ENCODE results near the gene FBXO27.

Gene FBXO27

DNA sequence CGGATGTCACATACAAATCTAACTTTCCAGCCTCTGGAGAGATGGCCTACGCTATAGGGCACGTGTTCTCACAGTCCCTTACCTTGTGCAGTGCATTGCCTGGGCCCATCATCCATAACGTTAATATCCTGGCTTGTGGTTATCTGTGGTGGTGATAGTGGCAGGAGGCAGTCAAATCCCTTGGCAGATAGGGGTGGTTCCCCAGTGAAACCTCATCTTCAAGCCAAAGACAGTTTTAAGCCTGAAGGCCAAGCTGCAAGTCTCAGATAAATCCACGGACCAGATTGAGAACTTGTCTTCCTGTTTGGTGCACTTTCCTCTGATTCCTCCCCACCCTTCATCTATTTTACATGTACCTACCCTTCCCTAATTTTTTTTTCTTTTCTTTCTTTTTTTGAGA, 52.5 kb downstream of the FBXO27 start:
- H3K4me3 ChIP-seq (ENCODE audit: low read depth, low read length), result no peak overlapping the region
- TF ChIP-seq CTCF (IDR thresholded peaks at IDR 0.05; ENCODE audit: insufficient read depth, low read depth, low read length, missing control alignments), result no peak
- no peak for DNase-seq (ENCODE audit: low read depth)

DNA sequence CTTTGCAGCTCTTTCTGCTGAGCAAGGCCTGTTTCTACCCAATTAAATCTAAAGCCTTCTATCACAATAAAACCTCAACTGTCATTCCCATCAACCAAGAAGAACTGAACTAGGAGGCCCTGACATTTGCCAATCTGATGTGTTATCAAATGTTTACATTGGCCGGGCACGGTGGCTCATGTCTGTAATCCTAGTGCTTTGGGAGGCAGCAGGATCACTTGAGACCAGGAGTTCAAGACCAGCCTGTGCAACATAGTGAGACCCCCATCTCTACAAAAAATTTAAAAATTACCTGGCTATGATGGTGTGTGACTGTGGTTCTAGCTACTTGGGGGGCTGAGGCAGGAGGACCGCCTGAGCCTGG, 54.0 kb downstream of the FBXO27 start:
- DNase-seq (ENCODE audit: low read depth), result no peak
- TF ChIP-seq CTCF (IDR thresholded peaks at IDR 0.05; ENCODE audit: insufficient read depth, low read depth, low read length, missing control alignments), result no peak
- H3K4me3 ChIP-seq (ENCODE audit: low read depth, low read length), result no peak overlapping the region

DNA sequence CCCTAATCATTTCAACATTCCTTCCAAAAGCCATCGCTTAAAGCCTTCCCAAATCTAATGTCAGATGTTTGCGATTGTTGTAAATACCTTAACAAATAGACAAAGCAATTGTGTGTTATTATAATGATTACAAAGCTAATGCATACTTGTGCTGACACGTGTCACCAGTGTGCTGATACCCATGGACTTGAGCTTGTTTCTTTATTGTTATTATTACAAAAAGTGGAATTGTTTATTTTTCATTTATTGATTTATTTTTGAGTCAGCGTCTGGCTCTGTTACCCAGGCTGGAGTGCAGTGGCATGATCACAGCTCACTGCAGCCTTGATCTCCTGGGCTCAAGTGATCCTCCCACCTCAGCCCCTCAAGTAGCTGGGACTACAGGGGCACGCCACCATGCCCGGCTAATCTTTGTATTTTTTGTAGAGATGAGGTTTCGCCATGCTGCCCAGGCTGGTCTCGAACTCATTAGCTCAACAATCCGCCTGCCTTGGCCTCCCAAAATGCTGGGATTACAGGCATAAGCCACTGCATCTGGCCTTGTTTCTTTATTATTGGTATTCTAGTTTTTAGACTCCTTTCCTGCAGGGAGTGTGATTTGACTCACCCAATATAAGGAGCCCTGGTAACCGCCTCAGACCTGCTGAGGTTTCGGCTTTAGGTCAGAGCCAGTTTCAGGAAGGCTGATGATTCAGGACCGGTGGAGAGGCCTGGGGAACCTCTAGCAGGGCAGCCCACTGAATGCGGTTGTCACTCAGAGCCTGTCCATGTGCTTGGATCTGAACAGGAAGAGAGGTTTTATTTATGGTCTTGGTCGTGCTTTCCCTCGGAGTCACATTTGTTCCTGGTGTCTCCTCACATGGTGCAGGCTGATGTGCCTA, 54.7 kb downstream of the FBXO27 start:
- DNase-seq (ENCODE audit: low read depth), result peak; percentile 96
- H3K4me3 ChIP-seq (ENCODE audit: low read depth, low read length), result no peak overlapping the region
- no peak for TF ChIP-seq CTCF (IDR thresholded peaks at IDR 0.05; ENCODE audit: insufficient read depth, low read depth, low read length, missing control alignments)

DNA sequence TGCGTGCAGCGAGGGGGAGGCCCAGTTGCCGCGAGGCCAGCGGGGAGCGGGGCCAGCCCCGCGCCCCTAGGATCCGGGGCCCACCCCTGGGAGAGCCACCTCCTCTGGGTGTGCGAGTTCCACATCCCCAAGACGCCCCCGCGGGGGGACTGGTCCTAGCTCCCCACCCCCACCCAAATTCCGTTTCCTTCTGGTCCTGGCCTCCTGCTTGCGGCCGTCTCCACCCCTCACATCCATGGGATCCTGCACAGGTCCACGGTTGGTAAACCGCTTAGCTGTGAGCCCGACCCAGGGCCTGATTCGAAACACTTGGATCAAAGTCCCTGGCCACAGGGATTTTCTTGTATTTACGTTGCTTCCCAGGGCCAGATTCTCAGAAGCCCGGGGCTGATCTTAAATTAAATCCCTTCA, 56.5 kb downstream of the FBXO27 start:
- H3K4me3 ChIP-seq (ENCODE audit: low read depth, low read length), result no peak overlapping the region
- no peak for DNase-seq (ENCODE audit: low read depth)
- TF ChIP-seq CTCF (IDR thresholded peaks at IDR 0.05; ENCODE audit: insufficient read depth, low read depth, low read length, missing control alignments), result no peak

DNA sequence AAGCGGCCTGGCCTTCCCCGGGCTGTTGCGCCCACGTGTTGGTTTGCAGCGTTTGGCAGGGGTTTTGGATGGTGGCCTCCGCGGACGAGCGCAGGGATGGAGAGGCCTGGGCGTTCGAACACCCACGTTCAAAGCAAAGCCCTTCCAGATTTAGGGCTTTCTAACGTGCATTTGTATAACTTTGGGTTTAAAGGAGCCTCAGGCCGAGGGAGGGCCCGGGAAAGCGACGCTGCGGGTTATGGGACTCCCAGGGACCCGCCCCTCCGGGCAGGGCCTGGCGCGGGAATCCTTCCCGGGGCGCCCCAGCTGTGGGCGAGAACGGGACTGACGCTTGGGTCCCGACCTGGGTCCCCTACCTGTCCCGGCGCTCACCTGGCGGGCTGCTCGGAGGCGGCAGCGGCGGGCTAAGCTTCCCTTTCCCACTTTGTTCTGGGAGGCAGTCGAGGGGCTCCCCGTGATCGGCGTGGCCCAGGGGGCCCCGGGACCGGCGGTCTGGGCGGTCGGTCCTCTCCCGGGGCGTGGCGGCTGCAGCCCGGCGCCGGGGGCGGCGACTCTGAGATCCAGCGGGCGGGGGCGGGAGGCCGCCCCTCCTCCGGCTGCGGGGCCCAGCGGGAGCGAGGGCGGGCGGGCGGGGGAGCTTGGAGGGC, 57.0 kb downstream of the FBXO27 start, which contains the start of gene FBXO17:
Gene FBXO17, minus strand, starts transcription at position 529 of the 647 bp plus-strand sequence. CDS start 25,423 bp downstream, outside the sequence.
- no peak for TF ChIP-seq CTCF (IDR thresholded peaks at IDR 0.05; ENCODE audit: insufficient read depth, low read depth, low read length, missing control alignments)
- no peak for DNase-seq (ENCODE audit: low read depth)
- no peak within 1 kb of the TSS for H3K4me3 ChIP-seq (ENCODE audit: low read depth, low read length)

DNA sequence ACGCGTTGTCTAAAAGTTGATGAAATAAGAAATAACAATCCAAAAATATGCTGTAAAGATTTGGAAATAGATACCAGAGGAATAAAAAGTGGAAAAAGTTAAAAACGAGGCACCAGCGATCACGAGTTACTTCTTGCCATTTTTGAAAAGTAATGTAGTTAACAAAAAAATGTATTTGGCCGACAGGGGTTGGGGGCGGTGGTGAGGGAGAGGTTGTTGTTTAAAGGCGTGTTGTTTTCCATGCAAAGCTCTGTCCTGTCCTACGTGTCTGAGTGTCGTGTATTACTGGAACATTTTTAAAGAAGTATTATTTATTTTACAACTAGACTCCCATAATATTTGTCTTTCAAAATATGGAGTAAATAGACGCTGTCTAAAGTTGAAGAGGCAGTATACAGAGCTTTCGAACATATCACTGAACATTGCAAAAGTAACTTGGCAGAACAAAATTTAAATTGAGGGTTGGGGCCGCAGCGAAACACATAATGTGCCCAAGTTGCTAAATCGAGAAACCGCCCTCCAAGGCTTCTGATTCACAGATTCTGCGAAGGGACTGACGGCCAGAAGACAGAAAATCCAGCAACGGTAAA, 57.6 kb downstream of the FBXO27 start:
- no peak for TF ChIP-seq CTCF (IDR thresholded peaks at IDR 0.05; ENCODE audit: insufficient read depth, low read depth, low read length, missing control alignments)
- no peak overlapping the region for H3K4me3 ChIP-seq (ENCODE audit: low read depth, low read length)
- no peak for DNase-seq (ENCODE audit: low read depth)

Measured in GM12865 (cell line).